GM13977 (cell line): Measurements from ENCODE around the gene USP13.

ENCODE experiments used
- DNase-seq: peaks from one replicate; pipeline ENCODE4 v3.0.0; 2012; ENCODE audit warnings: low spot score
- in situ Hi-C: fragments of 300-500 bp; cut with MboI; formaldehyde crosslinking; loops from one replicate; pipeline ENCODE4 v1.12.0; 2022; ENCODE audit warnings: low sequenced_read_pairs, low pct_unique_long_range_greater_than_20kb, mixed read lengths, inconsistent platforms; ENCODE audit not compliant: unreplicated experiment
- TF ChIP-seq, protein P1 (sequence below): IDR thresholded peaks from 2 replicates; pipeline ENCODE4 v1.5.1; 2012; ENCODE audit warnings: mild to moderate bottlenecking, control low read depth; ENCODE audit not compliant: insufficient read depth; ENCODE audit errors: extremely low read depth, missing control alignments

The USP13 gene

GRCh38 chr3:179729086-179729485 lies 76.2 kb downstream of the USP13 start:
- in situ Hi-C loops, result no loop called here
- TF ChIP-seq, protein P1, sequence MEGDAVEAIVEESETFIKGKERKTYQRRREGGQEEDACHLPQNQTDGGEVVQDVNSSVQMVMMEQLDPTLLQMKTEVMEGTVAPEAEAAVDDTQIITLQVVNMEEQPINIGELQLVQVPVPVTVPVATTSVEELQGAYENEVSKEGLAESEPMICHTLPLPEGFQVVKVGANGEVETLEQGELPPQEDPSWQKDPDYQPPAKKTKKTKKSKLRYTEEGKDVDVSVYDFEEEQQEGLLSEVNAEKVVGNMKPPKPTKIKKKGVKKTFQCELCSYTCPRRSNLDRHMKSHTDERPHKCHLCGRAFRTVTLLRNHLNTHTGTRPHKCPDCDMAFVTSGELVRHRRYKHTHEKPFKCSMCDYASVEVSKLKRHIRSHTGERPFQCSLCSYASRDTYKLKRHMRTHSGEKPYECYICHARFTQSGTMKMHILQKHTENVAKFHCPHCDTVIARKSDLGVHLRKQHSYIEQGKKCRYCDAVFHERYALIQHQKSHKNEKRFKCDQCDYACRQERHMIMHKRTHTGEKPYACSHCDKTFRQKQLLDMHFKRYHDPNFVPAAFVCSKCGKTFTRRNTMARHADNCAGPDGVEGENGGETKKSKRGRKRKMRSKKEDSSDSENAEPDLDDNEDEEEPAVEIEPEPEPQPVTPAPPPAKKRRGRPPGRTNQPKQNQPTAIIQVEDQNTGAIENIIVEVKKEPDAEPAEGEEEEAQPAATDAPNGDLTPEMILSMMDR, result no peak
- DNase-seq, result no peak

DNA sequence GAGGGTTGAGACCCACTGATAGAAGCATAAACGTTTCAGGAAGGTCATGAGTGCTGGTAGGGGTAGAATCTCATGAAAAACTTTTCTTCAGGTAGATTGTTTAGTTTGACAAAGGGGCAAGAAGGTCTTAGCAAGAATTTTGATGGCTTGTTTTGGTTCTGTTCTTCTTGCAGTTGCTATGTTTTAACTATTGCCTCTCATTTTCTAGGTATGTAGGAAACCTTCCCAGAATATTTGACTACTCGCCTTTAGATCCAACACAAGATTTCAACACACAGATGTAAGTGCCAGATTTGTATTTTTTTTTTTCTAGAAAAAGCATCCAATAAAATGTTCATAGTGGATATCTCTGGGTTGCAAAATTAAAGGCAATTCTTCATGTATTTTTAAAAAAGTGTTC lies 77.1 kb downstream of the USP13 start:
- in situ Hi-C loops, result no loop called here
- no peak for DNase-seq
- TF ChIP-seq, protein P1, result no peak

GRCh38 chr3:179730506-179730905 lies 77.7 kb downstream of the USP13 start:
- in situ Hi-C loops, result no loop called here

GRCh38 chr3:179731544-179731943 lies 78.7 kb downstream of the USP13 start:
- TF ChIP-seq, protein P1, result no peak
- no peak for DNase-seq
- in situ Hi-C loops, result no loop called here

More at GRCh38 chr3:179730506-179730905, 77.7 kb downstream of the USP13 start:
- TF ChIP-seq, protein P1, result no peak
- no peak for DNase-seq

DNA sequence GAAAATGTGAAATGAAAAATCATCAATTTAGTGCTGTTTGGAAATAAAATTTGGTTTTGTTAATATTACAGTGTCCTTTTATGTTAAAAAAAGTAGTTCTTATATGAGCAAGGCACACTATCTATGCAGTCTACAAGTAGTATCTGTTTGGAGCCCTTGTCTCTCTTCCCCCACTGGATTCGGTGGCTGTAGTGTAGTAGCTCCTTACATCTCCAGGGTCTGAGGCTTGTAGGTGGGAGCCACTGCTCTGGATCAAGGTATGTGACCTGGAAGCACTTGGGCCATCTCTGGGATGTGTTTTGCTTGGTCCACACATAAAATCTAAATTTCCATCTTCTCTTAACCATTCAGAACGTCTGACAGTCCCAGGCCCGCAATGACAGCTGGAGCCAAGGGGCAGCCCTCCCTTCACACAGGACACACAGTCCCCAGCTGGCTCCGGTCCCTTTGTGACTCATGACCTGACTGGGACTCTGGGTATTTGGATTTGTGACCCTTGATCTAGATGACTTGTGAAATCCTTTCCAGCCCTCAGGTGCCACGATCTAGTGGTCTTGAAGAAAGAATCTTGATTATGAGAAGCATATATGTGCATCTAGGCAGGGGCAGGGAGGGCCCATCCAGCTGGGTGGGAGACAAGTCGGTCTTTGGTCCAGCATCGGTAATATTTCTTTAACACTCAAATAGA lies 80.0 kb downstream of the USP13 start:
- no peak for DNase-seq
- TF ChIP-seq, protein P1, result no peak
- in situ Hi-C loops, result no loop called here

GRCh38 chr3:179733797-179734196 lies 81.0 kb downstream of the USP13 start:
- DNase-seq, result no peak

More at GRCh38 chr3:179733797-179734196, 81.0 kb downstream of the USP13 start:
- in situ Hi-C loops, result no loop called here
- TF ChIP-seq, protein P1, result no peak
